HFF-Myc (cell line): ENCODE results near the gene P2RY6.

Source experiments
- DNase-seq: peaks from one replicate; pipeline ENCODE4 v3.0.0-alpha.2; 2011; ENCODE audit warnings: low read depth; ENCODE audit errors: extremely low read depth
- H3K4me3 ChIP-seq: replicated peaks from 2 replicates; pipeline ENCODE4 v1.5.1; 2011; ENCODE audit warnings: low read depth, mild to moderate bottlenecking, control low read depth, low read length
- CTCF ChIP-seq: IDR thresholded peaks from 2 replicates; pipeline ENCODE4 v1.5.1; 2012; ENCODE audit warnings: mild to moderate bottlenecking, low read depth, low read length, control low read depth; ENCODE audit errors: missing control alignments

Gene P2RY6

DNA sequence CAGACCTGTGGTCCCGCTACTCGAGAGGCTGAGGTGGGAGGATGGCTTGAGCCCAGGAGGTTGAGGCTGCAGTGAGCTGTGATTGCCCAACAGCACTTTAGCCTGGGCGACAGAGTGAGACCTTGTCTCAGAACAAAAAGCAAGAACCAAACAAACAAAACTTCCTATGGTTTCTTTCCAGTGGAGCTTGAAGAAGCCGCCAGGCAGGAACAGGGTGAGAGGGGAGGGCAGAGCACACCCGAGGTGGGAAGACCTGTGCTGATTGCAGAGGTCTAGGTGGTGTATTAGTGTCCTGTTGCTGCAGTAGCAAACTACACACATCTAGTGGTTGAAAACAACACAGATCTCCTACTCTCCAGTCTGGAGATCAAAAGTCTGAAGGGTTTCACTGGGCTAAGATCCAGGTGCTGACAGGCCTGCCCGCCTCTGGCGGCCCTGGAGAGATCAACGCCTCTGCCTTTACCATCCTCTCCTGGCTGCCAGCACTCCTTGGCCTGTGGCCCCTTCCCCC is 46.4 kb downstream of the P2RY6 start:
- TF ChIP-seq CTCF: no peak
- DNase-seq: no peak
- H3K4me3 ChIP-seq: no peak overlapping the region

DNA sequence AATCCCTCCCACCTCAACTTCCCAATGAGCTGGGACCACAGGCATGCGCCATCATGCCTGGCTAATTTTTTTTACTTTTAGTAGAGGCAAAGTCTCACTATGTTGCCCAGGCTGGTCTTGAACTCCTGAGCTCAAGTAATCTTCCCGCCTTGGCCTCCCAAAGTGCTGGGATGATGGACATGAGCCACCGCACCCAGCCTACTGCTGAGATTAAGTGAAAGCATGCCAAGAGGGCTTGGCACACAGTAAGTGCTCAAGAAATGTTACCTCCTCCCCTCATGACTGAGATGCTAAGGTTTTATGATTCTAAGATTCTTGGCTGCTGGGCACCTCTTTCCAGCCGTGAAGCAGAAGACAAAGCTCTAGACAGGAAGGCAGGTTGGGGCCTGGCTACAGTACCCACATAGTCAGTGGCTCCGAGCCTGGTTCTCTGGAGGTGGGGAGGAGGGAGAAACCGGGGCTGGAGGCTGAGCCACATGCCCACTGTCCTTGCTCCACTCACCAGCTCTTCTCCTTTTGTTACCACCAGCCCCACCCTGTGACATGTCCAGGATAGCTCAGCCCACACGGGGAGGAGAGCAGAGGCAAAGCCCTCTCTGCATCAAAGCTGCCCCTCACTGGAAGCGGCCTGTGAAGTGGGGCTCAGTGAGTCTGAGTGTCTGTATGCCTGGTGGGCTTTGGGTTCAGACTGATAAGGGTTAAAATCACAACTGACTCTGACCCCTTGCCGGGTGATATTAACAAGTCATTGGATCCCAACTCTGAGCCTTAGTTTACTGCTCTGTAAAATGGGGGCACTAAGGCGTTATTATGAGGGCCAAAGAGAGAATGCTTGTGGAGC is 48.8 kb downstream of the P2RY6 start:
- no peak for TF ChIP-seq CTCF

GRCh38 chr11:73321604-73322381 is 49.7 kb downstream of the P2RY6 start:
- no peak for TF ChIP-seq CTCF
- H3K4me3 ChIP-seq: no peak overlapping the region
- no peak for DNase-seq

More for the DNA sequence above, 48.8 kb downstream of the P2RY6 start:
- no peak for DNase-seq
- no peak overlapping the region for H3K4me3 ChIP-seq

DNA sequence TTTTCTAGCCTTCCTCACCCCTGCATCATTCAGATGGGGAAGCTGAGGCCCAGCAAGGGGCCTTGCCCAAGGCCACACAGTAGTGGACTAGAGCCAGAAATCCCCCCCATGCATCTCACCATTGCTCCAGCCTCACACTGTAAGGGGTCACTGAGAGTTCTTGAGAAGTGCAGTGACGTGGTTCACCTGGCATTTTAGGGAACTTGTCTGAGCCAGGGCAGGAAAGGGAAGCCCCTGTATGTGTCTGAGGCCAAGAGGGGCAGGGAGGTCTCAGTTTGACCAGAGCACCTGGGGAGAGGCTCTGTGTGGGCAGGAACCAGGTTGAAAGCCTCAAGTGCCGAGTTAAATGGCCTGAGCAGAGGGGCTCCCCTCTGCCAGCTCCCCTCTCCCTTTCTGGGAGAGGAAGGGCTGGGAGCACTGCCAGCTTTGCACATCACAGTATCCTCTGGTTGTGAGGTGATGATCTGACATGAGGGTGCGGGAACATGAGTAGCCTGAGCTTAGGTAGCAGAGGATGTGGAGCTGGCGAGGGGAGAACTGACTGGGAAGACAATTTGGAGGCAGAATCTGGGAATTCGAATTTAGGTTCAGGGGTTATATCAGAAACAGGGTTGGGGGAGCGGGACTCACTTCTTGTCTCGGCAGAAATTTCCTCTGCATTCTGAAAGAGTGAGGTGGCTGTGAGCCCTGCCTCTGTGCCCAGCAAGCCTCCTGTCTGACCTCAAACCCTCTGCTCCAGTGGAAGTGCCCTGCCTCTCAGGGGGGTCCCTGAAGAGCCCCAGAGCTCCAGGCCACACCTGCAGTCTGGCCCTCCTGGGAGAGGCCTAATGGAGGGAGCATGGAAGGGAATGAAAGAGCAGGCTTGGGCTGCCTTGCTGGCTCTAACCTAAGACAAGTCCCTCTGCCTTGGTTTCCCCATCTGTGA is 50.5 kb downstream of the P2RY6 start:
- no peak for TF ChIP-seq CTCF
- no peak overlapping the region; the same call in 1 of the 2 replicates for H3K4me3 ChIP-seq
- DNase-seq: no peak

DNA sequence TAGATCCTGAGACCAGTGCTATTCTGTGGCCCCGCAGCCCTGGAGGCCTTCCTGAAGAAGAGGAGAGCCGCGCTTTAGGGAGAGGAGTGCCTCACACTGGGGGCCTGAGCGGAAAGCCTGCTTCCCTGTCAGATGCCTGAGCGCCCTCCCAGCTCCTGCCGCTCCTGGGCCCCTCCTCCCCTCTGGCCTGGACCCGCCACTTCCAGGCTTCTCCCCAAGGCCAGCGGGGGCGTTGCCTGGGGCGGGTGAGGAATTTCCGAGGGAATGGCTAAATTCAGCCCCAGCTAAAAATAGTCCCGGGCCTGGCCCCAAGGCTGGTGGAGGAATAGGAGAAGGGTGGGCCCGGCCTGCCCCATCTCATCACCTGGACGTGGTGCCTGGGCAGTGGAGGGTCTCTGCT is 51.3 kb downstream of the P2RY6 start:
- no peak for TF ChIP-seq CTCF
- no peak for DNase-seq

DNA sequence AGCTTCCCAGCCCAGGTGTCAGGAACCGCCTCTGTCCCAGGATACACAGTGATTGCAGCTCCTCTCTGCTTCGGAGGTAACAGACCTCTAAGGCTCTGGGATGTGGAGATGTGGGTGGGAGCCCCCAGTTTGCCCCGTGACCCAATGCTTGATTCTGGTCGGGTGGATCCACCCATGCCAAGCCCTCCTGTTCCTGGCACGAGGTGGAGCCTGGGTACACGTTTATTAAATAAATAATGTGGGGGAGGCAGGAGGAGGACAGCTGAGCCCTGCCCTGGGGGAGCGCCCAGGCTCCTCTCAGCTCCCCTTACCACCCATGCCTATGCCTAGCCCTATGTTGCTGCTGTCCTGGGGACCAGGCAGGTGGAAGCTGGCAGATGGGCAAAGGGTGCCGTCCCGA is 52.0 kb downstream of the P2RY6 start:
- DNase-seq: no peak

More for the DNA sequence above, 51.3 kb downstream of the P2RY6 start:
- H3K4me3 ChIP-seq: no peak overlapping the region; the same call in 1 of the 2 replicates

More for the DNA sequence above, 52.0 kb downstream of the P2RY6 start:
- TF ChIP-seq CTCF: no peak
- no peak overlapping the region for H3K4me3 ChIP-seq
